GM19238 (cell line): ENCODE results near the gene PKIB.

Source experiments
- DNase-seq: peaks from one replicate; pipeline ENCODE4 v3.0.0; 2011; ENCODE audit warnings: low spot score; ENCODE audit not compliant: insufficient read length

PKIB gene

GRCh38 chr6:122709922-122710512, 99.8 kb downstream of the PKIB start:
- DNase-seq: no peak

- no peak for DNase-seq
Measured at GRCh38 chr6:122710908-122711635, 100.9 kb downstream of the PKIB start.

- no peak for DNase-seq
Measured at GRCh38 chr6:122712093-122712447, 101.9 kb downstream of the PKIB start.

- DNase-seq: no peak
Measured at GRCh38 chr6:122712448-122713137, 102.4 kb downstream of the PKIB start.

GRCh38 chr6:122713138-122713537, 102.9 kb downstream of the PKIB start:
- DNase-seq: no peak

- DNase-seq: no peak
Measured at GRCh38 chr6:122714059-122714458, 103.9 kb downstream of the PKIB start.

GRCh38 chr6:122715725-122716124, 105.5 kb downstream of the PKIB start:
- DNase-seq: no peak

- no peak for DNase-seq
Measured at GRCh38 chr6:122717350-122717749, 107.1 kb downstream of the PKIB start.

GRCh38 chr6:122718616-122719015, 108.4 kb downstream of the PKIB start:
- DNase-seq: no peak

DNA sequence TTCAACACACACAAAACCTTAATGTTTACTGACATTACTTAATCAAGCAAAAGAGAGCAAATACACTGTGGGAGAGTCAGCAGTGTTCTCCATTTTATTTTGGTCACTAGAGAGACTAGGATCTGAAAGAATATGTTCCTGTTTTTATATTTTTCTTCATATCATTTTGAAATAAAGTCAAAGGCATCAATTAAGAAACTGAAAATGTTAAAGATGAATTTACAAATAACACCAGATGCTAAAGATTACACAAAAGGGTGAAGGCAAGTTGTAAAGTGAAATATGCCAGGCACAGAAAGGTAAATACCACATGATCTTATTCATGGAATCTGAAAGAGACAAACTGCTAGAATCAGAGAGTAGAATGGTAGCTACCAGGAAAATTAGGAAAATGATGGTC, 109.0 kb downstream of the PKIB start:
- no peak for DNase-seq

- no peak for DNase-seq
Measured at GRCh38 chr6:122722746-122723145, 112.5 kb downstream of the PKIB start.

DNA sequence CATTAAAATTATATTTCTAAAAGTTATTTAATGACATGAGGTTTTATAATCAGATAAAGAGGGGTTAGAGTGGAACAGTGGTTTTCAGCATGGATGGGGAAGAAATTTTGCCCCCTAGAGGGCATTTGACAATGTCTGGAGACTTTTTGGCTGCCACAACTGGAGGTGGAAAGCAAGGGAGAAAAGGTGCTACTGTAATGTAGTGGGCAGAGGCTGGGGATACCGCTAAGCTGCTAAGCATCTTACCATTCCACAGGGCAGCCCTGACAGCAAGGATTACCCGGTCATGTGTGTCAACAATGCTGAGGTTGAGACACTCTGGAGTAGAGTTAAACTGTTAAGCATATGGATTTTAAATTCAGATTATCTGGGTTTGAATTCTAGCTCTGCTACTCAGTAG, 116.4 kb downstream of the PKIB start:
- DNase-seq: no peak

DNA sequence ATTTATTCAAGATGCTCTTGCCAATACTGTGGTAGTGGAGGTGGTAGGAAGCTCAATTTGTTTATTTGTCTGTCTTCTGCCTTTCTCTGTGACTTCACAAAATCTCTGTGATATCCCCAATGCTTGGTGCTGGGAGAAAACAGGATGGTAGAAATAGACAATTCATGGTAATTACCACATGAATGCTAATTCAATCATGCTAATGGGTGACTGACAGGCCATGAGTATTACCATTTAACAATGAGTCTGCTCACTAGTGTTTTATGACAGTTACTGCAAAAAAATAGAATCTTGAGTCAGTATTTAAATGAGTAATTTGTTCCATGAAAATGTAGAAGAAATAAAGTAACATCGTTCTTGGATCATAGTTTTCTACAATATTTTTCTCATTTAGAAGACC, 117.0 kb downstream of the PKIB start:
- DNase-seq: no peak

GRCh38 chr6:122730334-122730733, 120.1 kb downstream of the PKIB start:
- no peak for DNase-seq

DNA sequence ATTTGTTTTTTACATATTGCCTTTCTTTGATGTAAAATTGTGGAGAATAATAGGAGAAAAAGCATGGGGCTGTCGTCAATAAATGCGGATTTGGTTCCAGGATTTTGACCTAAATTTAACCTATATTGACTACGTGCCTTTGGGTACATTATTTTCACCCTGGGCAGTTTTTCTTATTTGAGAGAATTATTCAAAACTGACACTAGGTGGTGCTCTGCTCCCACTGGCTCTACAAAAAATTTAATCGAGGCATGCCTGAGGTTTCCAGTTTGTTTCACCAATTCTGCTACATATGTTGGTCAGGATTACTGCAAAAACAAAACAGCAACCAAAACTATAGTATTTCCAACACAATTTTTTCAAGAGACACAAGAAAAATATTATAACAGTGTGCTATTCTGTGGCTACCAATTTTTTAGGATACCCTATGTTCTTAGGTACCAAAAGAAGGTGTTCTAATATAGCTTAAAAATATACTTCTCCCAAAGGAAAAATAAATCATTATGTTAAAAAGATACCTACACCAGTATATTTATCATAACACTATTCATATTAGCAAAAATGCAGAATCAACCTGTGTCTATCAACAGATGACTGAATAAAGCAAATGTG, 120.7 kb downstream of the PKIB start:
- DNase-seq: no peak

- no peak for DNase-seq
Measured at GRCh38 chr6:122733259-122733658, 123.1 kb downstream of the PKIB start.

DNA sequence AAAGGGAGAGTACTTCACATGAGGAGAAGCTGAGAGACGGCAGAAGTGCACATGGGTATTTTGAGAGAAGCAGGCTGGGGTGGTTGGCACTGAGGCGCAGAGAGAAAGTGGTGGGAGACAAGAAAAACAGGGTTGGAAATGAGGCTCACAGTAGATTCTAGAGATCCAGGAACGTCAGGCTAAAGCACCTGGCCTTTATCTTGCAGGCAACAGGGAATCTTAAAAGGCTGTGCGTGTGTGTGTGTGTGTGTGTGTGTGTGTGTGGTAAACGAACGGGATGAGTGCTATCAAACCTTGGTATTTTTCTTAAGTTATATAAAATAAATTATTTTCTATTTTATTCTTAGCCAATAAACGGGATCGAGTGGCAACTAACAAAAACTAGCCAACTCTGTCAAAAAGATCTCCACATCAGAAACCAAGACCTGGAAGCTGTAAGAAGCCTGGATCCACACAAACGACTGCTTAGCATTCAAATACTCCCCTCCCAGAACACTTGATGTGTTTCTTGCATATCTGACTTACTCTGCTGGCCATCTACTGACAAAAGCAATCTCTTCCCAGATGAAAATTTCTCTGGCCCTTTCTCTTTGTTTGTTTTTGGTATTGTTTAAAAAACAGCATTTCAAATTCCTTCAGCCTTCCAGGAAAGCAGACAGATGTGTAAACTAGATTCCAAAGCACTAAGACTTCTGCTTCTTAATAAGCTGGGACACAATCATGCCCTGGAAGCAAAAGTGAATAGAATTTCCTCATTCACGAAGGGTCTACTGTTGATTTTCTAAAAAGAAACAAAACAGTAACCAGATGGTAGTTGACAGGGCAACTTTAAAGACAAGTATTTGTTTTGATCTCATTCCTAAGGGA, 124.6 kb downstream of the PKIB start:
- no peak for DNase-seq

- DNase-seq: no peak
Measured at GRCh38 chr6:122735582-122735981, 125.4 kb downstream of the PKIB start.

- no peak for DNase-seq
Measured at GRCh38 chr6:122736163-122736562, 126.0 kb downstream of the PKIB start.

DNA sequence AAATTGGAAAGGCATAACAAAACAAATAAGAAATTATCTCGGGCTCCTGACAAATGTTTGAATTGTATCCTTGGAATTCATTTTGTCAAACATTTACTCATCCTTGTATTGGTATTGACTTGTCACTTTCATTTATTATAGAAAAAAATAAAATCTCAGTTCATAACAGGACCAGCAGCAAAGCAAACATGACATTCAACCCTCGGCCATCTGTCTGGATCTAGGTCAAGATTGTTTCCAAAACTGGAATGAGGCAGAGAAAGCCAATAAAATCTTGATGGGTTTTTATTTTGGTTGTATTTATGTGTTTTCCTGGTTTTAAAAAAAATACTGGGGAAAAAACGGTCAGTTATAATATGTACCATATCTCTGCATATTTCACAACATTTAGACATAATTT, 126.4 kb downstream of the PKIB start:
- no peak for DNase-seq

- no peak for DNase-seq
Measured at GRCh38 chr6:122740091-122740490, 129.9 kb downstream of the PKIB start.
